Hepatocyte (in vitro differentiated cells): Measurements from ENCODE around the gene UBE2Q1. TPM values are rescaled to one million over a fixed set of nuclear protein-coding genes. Genes with fewer than 3 reads are reported as not detected.

Source experiments
- DNase-seq: peaks from one replicate; pipeline ENCODE4 v3.0.0-alpha.2; 2016; ENCODE audit warnings: low spot score
- H2AFZ ChIP-seq: fragments of 200-600 bp; sonication (generic); 2 replicates; pipeline ENCODE4 v1.6.0; 2016; ENCODE audit warnings: antibody characterized with exemption, mild to moderate bottlenecking
- H3K27ac ChIP-seq: fragments of 200-600 bp; sonication (generic); 2 replicates; pipeline ENCODE4 v1.5.1; 2016; ENCODE audit warnings: mild to moderate bottlenecking
- H3K27me3 ChIP-seq: fragments of 200-600 bp; sonication (generic); 2 replicates; pipeline ENCODE4 v1.6.1; 2016
- H3K36me3 ChIP-seq: fragments of 200-600 bp; sonication (generic); replicated peaks from 2 replicates; pipeline ENCODE4 v1.5.1; 2016; ENCODE audit warnings: low read depth; ENCODE audit not compliant: insufficient read depth
- H3K4me1 ChIP-seq: fragments of 200-600 bp; sonication (generic); 2 replicates; pipeline ENCODE4 v1.5.1; 2016; ENCODE audit warnings: mild to moderate bottlenecking, moderate library complexity; ENCODE audit not compliant: insufficient read depth
- H3K4me2 ChIP-seq: fragments of 200-600 bp; sonication (generic); 2 replicates; pipeline ENCODE4 v1.6.0; 2016
- H3K4me3 ChIP-seq: fragments of 200-600 bp; sonication (generic); 2 replicates; pipeline ENCODE4 v1.5.1; 2016; ENCODE audit warnings: mild to moderate bottlenecking
- H3K79me2 ChIP-seq: fragments of 200-600 bp; sonication (generic); 2 replicates; pipeline ENCODE4 v1.6.0; 2017; ENCODE audit warnings: mild to moderate bottlenecking
- H3K9me2 ChIP-seq: fragments of 200-600 bp; sonication (generic); replicated peaks from 2 replicates; pipeline ENCODE4 v1.6.0; 2017; ENCODE audit warnings: mild to moderate bottlenecking; ENCODE audit not compliant: insufficient read depth
- H3K9me3 ChIP-seq: fragments of 200-600 bp; sonication (generic); 2 replicates; pipeline ENCODE4 v1.5.1; 2016; ENCODE audit warnings: low read depth, mild to moderate bottlenecking
- H4K20me1 ChIP-seq: fragments of 200-600 bp; sonication (generic); 2 replicates; pipeline ENCODE4 v1.6.0; 2016; ENCODE audit warnings: mild to moderate bottlenecking; ENCODE audit not compliant: insufficient read depth, poor library complexity, severe bottlenecking
- EZH2 ChIP-seq: fragments of 200-600 bp; sonication (generic); IDR thresholded peaks from 2 replicates; pipeline ENCODE4 v1.6.1; 2016; ENCODE audit warnings: antibody characterized with exemption, mild to moderate bottlenecking, borderline replicate concordance
- EZH2phosphoT487 ChIP-seq: fragments of 200-600 bp; sonication (generic); IDR thresholded peaks from one replicate; pipeline ENCODE4 v1.6.1; 2018; ENCODE audit warnings: antibody characterized with exemption, mild to moderate bottlenecking, low read depth, moderate library complexity; ENCODE audit not compliant: unreplicated experiment, severe bottlenecking
- WGBS: methylation state at CpG from one replicate; pipeline ENCODE4 v1.1.6; 2016; ENCODE audit warnings: low lambda C conversion rate; ENCODE audit errors: missing lambda C conversion rate; 5-methylcytosine and 5-hydroxymethylcytosine counted together
- polyA plus RNA-seq: library from polyadenylated mRNA; unstranded; fragments of >200 nt; fragmentation: Nextera tagmentation; extraction: Ambion mirVana; gene quantifications from 2 replicates; pipeline ENCODE4 v1.2.1, GENCODE V29; 2016
- total RNA-seq: library from RNA; depleted of rRNA; stranded (reverse); fragments of >200 nt; gene quantifications from 2 replicates; pipeline ENCODE4 v1.2.3, GENCODE V29; 2014
- TF ChIP-seq, protein P1 (sequence below): fragments of 200-600 bp; sonication (generic); IDR thresholded peaks from 2 replicates; pipeline ENCODE4 v1.5.1; 2016; ENCODE audit warnings: antibody characterized with exemption, mild to moderate bottlenecking; ENCODE audit not compliant: poor library complexity

The UBE2Q1 gene
- total and polyA plus RNA-seq, 2 experiments from 2014 or later: 46.9 to 60.3 TPM

- no peaks in the 10 kb centered on the region for H3K36me3 ChIP-seq
- no peaks in the 10 kb centered on the region for H3K79me2 ChIP-seq
- no peaks in the 10 kb centered on the region for H4K20me1 ChIP-seq
- H3K9me2 ChIP-seq: no peaks in the 10 kb centered on the region
- TF ChIP-seq EZH2 (no peak), EZH2phosphoT487 (no peak)
- TF ChIP-seq, protein P1, sequence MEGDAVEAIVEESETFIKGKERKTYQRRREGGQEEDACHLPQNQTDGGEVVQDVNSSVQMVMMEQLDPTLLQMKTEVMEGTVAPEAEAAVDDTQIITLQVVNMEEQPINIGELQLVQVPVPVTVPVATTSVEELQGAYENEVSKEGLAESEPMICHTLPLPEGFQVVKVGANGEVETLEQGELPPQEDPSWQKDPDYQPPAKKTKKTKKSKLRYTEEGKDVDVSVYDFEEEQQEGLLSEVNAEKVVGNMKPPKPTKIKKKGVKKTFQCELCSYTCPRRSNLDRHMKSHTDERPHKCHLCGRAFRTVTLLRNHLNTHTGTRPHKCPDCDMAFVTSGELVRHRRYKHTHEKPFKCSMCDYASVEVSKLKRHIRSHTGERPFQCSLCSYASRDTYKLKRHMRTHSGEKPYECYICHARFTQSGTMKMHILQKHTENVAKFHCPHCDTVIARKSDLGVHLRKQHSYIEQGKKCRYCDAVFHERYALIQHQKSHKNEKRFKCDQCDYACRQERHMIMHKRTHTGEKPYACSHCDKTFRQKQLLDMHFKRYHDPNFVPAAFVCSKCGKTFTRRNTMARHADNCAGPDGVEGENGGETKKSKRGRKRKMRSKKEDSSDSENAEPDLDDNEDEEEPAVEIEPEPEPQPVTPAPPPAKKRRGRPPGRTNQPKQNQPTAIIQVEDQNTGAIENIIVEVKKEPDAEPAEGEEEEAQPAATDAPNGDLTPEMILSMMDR: no peak
- no peaks in the 10 kb centered on the region for H3K4me1 ChIP-seq
- H3K4me3 ChIP-seq: no peak overlapping the region
- no peak overlapping the region for H3K27ac ChIP-seq
- H2AFZ ChIP-seq: no peak overlapping the region
- H3K27me3 ChIP-seq: no peaks in the 10 kb centered on the region
- 97% methylated on average over 6 of the region's 6 CpGs for WGBS
- no peak for DNase-seq
- no peaks in the 10 kb centered on the region for H3K9me3 ChIP-seq
- no peak overlapping the region for H3K4me2 ChIP-seq
These were observed 24.4 kb upstream of the UBE2Q1 start for GRCh38 chr1:154582885-154583284.

- TF ChIP-seq EZH2 (no peak), EZH2phosphoT487 (no peak)
- TF ChIP-seq, protein P1: no peak
- Histone ChIP-seq H3K27ac (no peak overlapping the region), H3K36me3 (no peaks in the 10 kb centered on the region), H3K4me2 (no peak overlapping the region), H4K20me1 (no peaks in the 10 kb centered on the region), H3K4me1 (no peaks in the 10 kb centered on the region), H3K27me3 (no peaks in the 10 kb centered on the region), H3K9me2 (no peaks in the 10 kb centered on the region), H3K79me2 (no peaks in the 10 kb centered on the region), H3K9me3 (no peaks in the 10 kb centered on the region), H2AFZ (no peak overlapping the region), H3K4me3 (no peak overlapping the region)
- WGBS: 100% methylated on average over 2 of the region's 3 CpGs
- no peak for DNase-seq
These were observed 23.3 kb upstream of the UBE2Q1 start for GRCh38 chr1:154581766-154582165.

- no peak for DNase-seq
- H3K4me1 ChIP-seq: no peaks in the 10 kb centered on the region
- no peak for TF ChIP-seq EZH2
- TF ChIP-seq, protein P1: no peak
- no peak for TF ChIP-seq EZH2phosphoT487
- H3K4me3 ChIP-seq: no peak overlapping the region
- H3K36me3 ChIP-seq: no peaks in the 10 kb centered on the region
- no peaks in the 10 kb centered on the region for H4K20me1 ChIP-seq
- no peak overlapping the region for H2AFZ ChIP-seq
- no peaks in the 10 kb centered on the region for H3K9me2 ChIP-seq
- H3K4me2 ChIP-seq: no peak overlapping the region
- H3K27ac ChIP-seq: no peak overlapping the region
- WGBS: 98% methylated on average over 8 of the region's 8 CpGs
- no peaks in the 10 kb centered on the region for H3K27me3 ChIP-seq
- H3K9me3 ChIP-seq: no peaks in the 10 kb centered on the region
- no peaks in the 10 kb centered on the region for H3K79me2 ChIP-seq
These were observed 20.9 kb upstream of the UBE2Q1 start for GRCh38 chr1:154579374-154579773.

GRCh38 chr1:154578058-154578418, 19.6 kb upstream of the UBE2Q1 start:
- H3K9me3 ChIP-seq: no peaks in the 10 kb centered on the region
- 88% methylated on average over 6 of the region's 6 CpGs for WGBS
- H3K27ac ChIP-seq: no peak overlapping the region
- no peak for DNase-seq
- TF ChIP-seq, protein P1: no peak
- TF ChIP-seq EZH2 (no peak), EZH2phosphoT487 (no peak)
- H2AFZ ChIP-seq: no peak overlapping the region
- H3K4me1 ChIP-seq: no peaks in the 10 kb centered on the region
- H3K27me3 ChIP-seq: no peaks in the 10 kb centered on the region
- H3K36me3 ChIP-seq: no peaks in the 10 kb centered on the region
- no peak overlapping the region for H3K4me3 ChIP-seq
- H3K9me2 ChIP-seq: no peaks in the 10 kb centered on the region
- H4K20me1 ChIP-seq: no peaks in the 10 kb centered on the region
- no peaks in the 10 kb centered on the region for H3K79me2 ChIP-seq
- no peak overlapping the region for H3K4me2 ChIP-seq
